ENCODE results near the gene CAPN1. TPM values are rescaled to one million over a fixed set of nuclear protein-coding genes. Genes with fewer than 3 reads are reported as not detected.
"Not testable (repeated sequence)": the region's sequence is repeated elsewhere in the genome, so short reads cannot be mapped to it uniquely, and the experiment has no call there.

The CAPN1 gene
- total RNA-seq, 1 experiment from 2014 or later: 238 TPM

DNA sequence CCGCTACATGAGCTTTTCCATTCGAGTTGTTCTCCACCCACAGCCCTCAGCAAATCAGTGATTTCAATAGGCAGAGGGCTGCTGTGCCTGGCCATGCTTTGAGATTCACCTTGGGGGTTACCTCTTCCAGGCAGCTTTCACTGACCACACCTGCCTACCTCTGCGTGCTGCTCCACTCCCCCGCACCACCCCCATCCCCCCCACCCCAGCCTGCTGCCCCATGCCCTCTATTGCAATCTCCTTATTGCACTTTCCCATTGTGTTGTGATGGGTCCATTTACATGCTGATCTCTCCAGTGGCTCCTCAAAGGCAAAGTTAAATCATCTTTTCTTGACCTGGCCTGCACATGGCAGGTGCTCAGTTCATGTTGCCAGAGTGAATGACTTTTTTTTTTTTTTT lies 62.1 kb downstream of the CAPN1 start:
- H3K9me3 Mint-ChIP-seq (ENCODE audit: unreplicated experiment): peaks cover 11% of the 10 kb centered on the region
- DNase-seq: no peak
- H3K36me3 ChIP-seq (ENCODE audit: control insufficient read depth, insufficient read depth, low read length): no peaks in the 10 kb centered on the region
- intact Hi-C loops (cut with micrococcal nuclease; ENCODE audit: unreplicated experiment): no loop called here
- H3K4me3 Mint-ChIP-seq (ENCODE audit: unreplicated experiment): no peak overlapping the region
- peaks cover 7% of the 10 kb centered on the region for H3K4me1 Mint-ChIP-seq (ENCODE audit: low read depth, unreplicated experiment)
- H3K9me3 ChIP-seq: peaks cover 12% of the 10 kb centered on the region; the same call in 1 of the 2 replicates
- ChIA-PET POLR2A (no interaction called here), CTCF (interaction anchor here (0.7 kb wide), 1 partner anchor 40 kb away, joined by 4 read pairs; no protein-coding TSS in a partner anchor)
- BruUV-seq (replicated peaks): no TSS peak
- H3K27me3 ChIP-seq (replicated peaks; ENCODE audit: control insufficient read depth, insufficient read depth, low read length): no peaks in the 10 kb centered on the region
- H3K27me3 Mint-ChIP-seq (ENCODE audit: insufficient read depth, unreplicated experiment): no peaks in the 10 kb centered on the region
- H3K27ac Mint-ChIP-seq (ENCODE audit: unreplicated experiment): no peak overlapping the region
- H3K4me3 ChIP-seq (ENCODE audit: low read depth, low read length): no peak overlapping the region
- no peaks in the 10 kb centered on the region for H3K36me3 Mint-ChIP-seq (ENCODE audit: insufficient read depth, unreplicated experiment)
- no peak for TF ChIP-seq CTCF (IDR thresholded peaks at IDR 0.05; ENCODE audit: insufficient read depth in 1 of 2, low read depth in 1 of 2, low read length in 1 of 2, severe bottlenecking in 1 of 2, unreplicated experiment in 1 of 2)
- peaks cover 20% of the 10 kb centered on the region for H3K4me1 ChIP-seq

DNA sequence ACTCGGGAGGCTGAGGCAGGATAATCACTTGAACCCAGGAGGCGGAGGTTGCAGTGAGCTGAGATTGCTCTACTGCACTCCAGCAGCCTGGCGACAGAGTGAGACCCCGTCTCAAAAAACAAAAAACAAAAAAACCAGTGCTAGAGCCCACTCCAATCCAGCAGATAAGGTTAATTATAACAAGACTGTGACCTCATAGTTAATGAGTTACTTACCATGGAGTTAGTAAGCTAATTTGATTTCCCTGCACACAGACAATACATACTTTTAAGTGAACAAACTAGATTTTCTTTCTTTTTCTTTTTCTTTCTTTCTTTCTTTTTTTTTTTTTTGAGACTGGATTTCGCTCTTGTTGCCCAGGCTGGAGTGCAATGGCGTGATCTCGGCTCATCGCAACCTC lies 63.3 kb downstream of the CAPN1 start:
- H3K27me3 Mint-ChIP-seq (ENCODE audit: insufficient read depth, unreplicated experiment); DNase-seq; POLR2A ChIA-PET; intact Hi-C loops (cut with micrococcal nuclease; ENCODE audit: unreplicated experiment); H3K36me3 ChIP-seq (ENCODE audit: control insufficient read depth, insufficient read depth, low read length); H3K4me3 ChIP-seq (ENCODE audit: low read depth, low read length); H3K36me3 Mint-ChIP-seq (ENCODE audit: insufficient read depth, unreplicated experiment); H3K27me3 ChIP-seq (replicated peaks; ENCODE audit: control insufficient read depth, insufficient read depth, low read length); H3K27ac Mint-ChIP-seq (ENCODE audit: unreplicated experiment); H3K4me3 Mint-ChIP-seq (ENCODE audit: unreplicated experiment); H3K4me1 Mint-ChIP-seq (ENCODE audit: low read depth, unreplicated experiment); BruUV-seq (replicated peaks): not testable (repeated sequence)
- Histone ChIP-seq H3K9me3 (peaks cover 12% of the 10 kb centered on the region; the same call in 1 of the 2 replicates), H3K4me1 (peaks cover 20% of the 10 kb centered on the region)
- H3K9me3 Mint-ChIP-seq (ENCODE audit: unreplicated experiment): peaks cover 11% of the 10 kb centered on the region
- CTCF ChIA-PET: interaction anchor here (1.2 kb wide), 1 partner anchor 19 kb away, joined by 3 read pairs; no protein-coding TSS in a partner anchor

DNA sequence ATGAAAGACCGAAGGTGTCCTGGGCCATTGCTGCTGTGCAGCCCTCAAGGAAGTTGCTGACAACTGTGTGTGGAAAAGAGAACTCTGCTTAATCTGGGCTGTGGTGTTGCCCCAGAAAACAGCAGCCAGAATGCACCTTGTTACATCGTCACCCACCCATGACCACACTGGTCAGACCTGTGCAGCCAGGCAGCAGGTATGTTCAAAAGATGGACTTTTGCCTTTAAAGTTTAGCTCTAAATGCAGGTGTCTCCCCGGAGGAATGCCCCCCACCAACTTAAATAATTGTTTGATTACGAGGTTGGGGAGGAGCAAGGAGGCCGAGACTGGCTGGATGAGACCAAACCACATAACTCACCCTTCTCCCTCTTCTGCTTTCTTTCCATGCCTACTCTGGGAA lies 64.8 kb downstream of the CAPN1 start:
- H3K4me3 Mint-ChIP-seq (ENCODE audit: unreplicated experiment): no peak overlapping the region
- H3K36me3 Mint-ChIP-seq (ENCODE audit: insufficient read depth, unreplicated experiment): no peaks in the 10 kb centered on the region
- H3K27me3 ChIP-seq (replicated peaks; ENCODE audit: control insufficient read depth, insufficient read depth, low read length): no peaks in the 10 kb centered on the region
- POLR2A ChIA-PET: interaction anchor here (0.6 to 0.9 kb wide), 2 partner anchors 29 to 87 kb away, joined by 3 to 9 read pairs; partner anchors contain the start of gene DPF2
- peak overlapping the region; percentile 75 for H3K27ac Mint-ChIP-seq (ENCODE audit: unreplicated experiment)
- no peak overlapping the region for H3K4me3 ChIP-seq (ENCODE audit: low read depth, low read length)
- intact Hi-C loops (cut with micrococcal nuclease; ENCODE audit: unreplicated experiment): no loop called here
- H3K36me3 ChIP-seq (ENCODE audit: control insufficient read depth, insufficient read depth, low read length): no peaks in the 10 kb centered on the region
- no peaks in the 10 kb centered on the region for H3K27me3 Mint-ChIP-seq (ENCODE audit: insufficient read depth, unreplicated experiment)
- DNase-seq: peak; percentile 66 to 77
- CTCF ChIA-PET: interaction anchor here (0.6 to 3.0 kb wide), 4 partner anchors 16 to 69 kb away, joined by 3 to 13 read pairs (median 8); partner anchors contain the start of gene POLA2
- peaks cover 20% of the 10 kb centered on the region for H3K4me1 ChIP-seq
- no peak for TF ChIP-seq CTCF (IDR thresholded peaks at IDR 0.05; ENCODE audit: insufficient read depth in 1 of 2, low read depth in 1 of 2, low read length in 1 of 2, severe bottlenecking in 1 of 2, unreplicated experiment in 1 of 2)
- H3K9me3 ChIP-seq: peaks cover 9% of the 10 kb centered on the region; the same call in 1 of the 2 replicates
- peaks cover 7% of the 10 kb centered on the region for H3K4me1 Mint-ChIP-seq (ENCODE audit: low read depth, unreplicated experiment)
- BruUV-seq (replicated peaks): no TSS peak
- H3K9me3 Mint-ChIP-seq (ENCODE audit: unreplicated experiment): peaks cover 11% of the 10 kb centered on the region

GRCh38 chr11:65248184-65248710 lies 66.5 kb downstream of the CAPN1 start:
- H3K4me1 ChIP-seq: peaks cover 20% of the 10 kb centered on the region
- intact Hi-C loops (cut with micrococcal nuclease; ENCODE audit: unreplicated experiment); H3K9me3 Mint-ChIP-seq (ENCODE audit: unreplicated experiment); H3K27ac Mint-ChIP-seq (ENCODE audit: unreplicated experiment); H3K36me3 ChIP-seq (ENCODE audit: control insufficient read depth, insufficient read depth, low read length); H3K36me3 Mint-ChIP-seq (ENCODE audit: insufficient read depth, unreplicated experiment); H3K27me3 Mint-ChIP-seq (ENCODE audit: insufficient read depth, unreplicated experiment); H3K4me3 Mint-ChIP-seq (ENCODE audit: unreplicated experiment); POLR2A ChIA-PET; H3K4me3 ChIP-seq (ENCODE audit: low read depth, low read length); H3K4me1 Mint-ChIP-seq (ENCODE audit: low read depth, unreplicated experiment); H3K9me3 ChIP-seq; H3K27me3 ChIP-seq (replicated peaks; ENCODE audit: control insufficient read depth, insufficient read depth, low read length); BruUV-seq (replicated peaks); DNase-seq: not testable (repeated sequence)
- CTCF ChIA-PET: interaction anchor here (3.0 kb wide), 1 partner anchor 23 kb away, joined by 11 read pairs; no protein-coding TSS in a partner anchor
